Liver (tissue), 9 donors: ENCODE measurements around the gene NABP2. TPM values are rescaled to one million over a fixed set of nuclear protein-coding genes. Genes with fewer than 3 reads are reported as not detected.
"Not testable (repeated sequence)": the region's sequence is repeated elsewhere in the genome, so short reads cannot be mapped to it uniquely, and the experiment has no call there.

Experiments used
- DNase-seq: peaks from one replicate; pipeline ENCODE4 v3.0.0-alpha.2; 2017; ENCODE audit warnings: low spot score
- H3K27ac ChIP-seq, 2 donors: one replicate each; pipeline ENCODE4 v1.7.0; 2013; ENCODE audit warnings: inconsistent platforms in 2 of 2, low read length in 2 of 2, control low read depth in 1 of 2, low read depth in 1 of 2, mild to moderate bottlenecking in 1 of 2
- H3K27me3 ChIP-seq, 4 donors: one replicate each; pipeline versions ENCODE4 v1.6.1 to v1.7.0; 2013; ENCODE audit warnings: low read length in 3 of 4, inconsistent platforms in 1 of 4, mild to moderate bottlenecking in 1 of 4, moderate library complexity in 1 of 4; ENCODE audit not compliant: control insufficient read depth in 4 of 4, insufficient read depth in 4 of 4
- H3K36me3 ChIP-seq, 4 donors: one replicate each; pipeline versions ENCODE4 v1.6.1 to v1.7.0; 2013; ENCODE audit warnings: low read length in 3 of 4, mild to moderate bottlenecking in 3 of 4, low read depth in 1 of 4, moderate library complexity in 1 of 4; ENCODE audit not compliant: control insufficient read depth in 4 of 4, insufficient read depth in 3 of 4
- H3K4me1 ChIP-seq, 4 donors: one replicate each; pipeline versions ENCODE4 v1.6.1 to v1.7.0; 2013; ENCODE audit warnings: low read length in 3 of 4, mild to moderate bottlenecking in 3 of 4, moderate library complexity in 1 of 4; ENCODE audit not compliant: control insufficient read depth in 4 of 4, insufficient read depth in 4 of 4
- H3K4me3 ChIP-seq, 3 donors: one replicate each; pipeline versions ENCODE4 v1.6.1 to v1.7.0; 2013; ENCODE audit warnings: low read length in 3 of 3, control low read depth in 1 of 3, low read depth in 1 of 3, mild to moderate bottlenecking in 1 of 3
- H3K9ac ChIP-seq, 2 donors: one replicate each; pipeline ENCODE4 v1.7.0; 2013; ENCODE audit warnings: low read length in 2 of 2, mild to moderate bottlenecking in 2 of 2, moderate library complexity in 2 of 2, control low read depth in 1 of 2, low read depth in 1 of 2
- H3K9me3 ChIP-seq, 4 donors: one replicate each; pipeline versions ENCODE4 v1.6.1 to v1.7.0; 2013; ENCODE audit warnings: low read length in 3 of 4; ENCODE audit not compliant: control insufficient read depth in 4 of 4
- EGR1 ChIP-seq, 2 donors: IDR thresholded peaks; 2 replicates each; pipeline ENCODE4 v1.6.1; 2016 to 2018; ENCODE audit warnings: antibody characterized with exemption in 2 of 2, low read depth in 2 of 2
- FOXA1 ChIP-seq: IDR thresholded peaks from 2 replicates; pipeline ENCODE4 v1.6.1; 2016; ENCODE audit warnings: antibody characterized with exemption
- FOXA2 ChIP-seq: IDR thresholded peaks from 2 replicates; pipeline ENCODE4 v1.6.1; 2016; ENCODE audit warnings: antibody characterized with exemption
- GABPA ChIP-seq, 2 donors: IDR thresholded peaks in 1 of 2; conservative IDR thresholded peaks in 1 of 2; 2 replicates each; pipeline ENCODE4 v1.6.1; 2016; ENCODE audit warnings: antibody characterized with exemption in 2 of 2, mild to moderate bottlenecking in 1 of 2, moderate library complexity in 1 of 2
- HNF4A ChIP-seq, 2 donors: conservative IDR thresholded peaks; 2 replicates each; pipeline ENCODE4 v1.6.1; 2016; ENCODE audit warnings: antibody characterized with exemption in 2 of 2, mild to moderate bottlenecking in 2 of 2
- HNF4G ChIP-seq: IDR thresholded peaks from 2 replicates; pipeline ENCODE4 v1.6.1; 2016; ENCODE audit warnings: antibody characterized with exemption
- JUND ChIP-seq, 2 donors: IDR thresholded peaks; 2 replicates each; pipeline ENCODE4 v1.6.1; 2016; ENCODE audit warnings: antibody characterized with exemption in 2 of 2
- NR2F2 ChIP-seq: IDR thresholded peaks from 2 replicates; pipeline ENCODE4 v1.6.1; 2016; ENCODE audit warnings: antibody characterized with exemption
- RAD21 ChIP-seq, 2 donors: IDR thresholded peaks; 2 replicates each; pipeline ENCODE4 v1.6.1; 2016; ENCODE audit warnings: antibody characterized with exemption in 2 of 2, mild to moderate bottlenecking in 2 of 2
- RXRA ChIP-seq, 2 donors: IDR thresholded peaks; 2 replicates each; pipeline ENCODE4 v1.6.1; 2017 to 2018; ENCODE audit warnings: antibody characterized with exemption in 2 of 2, mild to moderate bottlenecking in 1 of 2
- SP1 ChIP-seq: IDR thresholded peaks from 2 replicates; pipeline ENCODE4 v1.6.1; 2018; ENCODE audit warnings: antibody characterized with exemption, mild to moderate bottlenecking
- TAF1 ChIP-seq: conservative IDR thresholded peaks from 2 replicates; pipeline ENCODE4 v1.6.1; 2016; ENCODE audit warnings: antibody characterized with exemption, mild to moderate bottlenecking
- YY1 ChIP-seq: IDR thresholded peaks from 2 replicates; pipeline ENCODE4 v1.6.1; 2016; ENCODE audit warnings: antibody characterized with exemption, mild to moderate bottlenecking
- whole genome bisulfite sequencing: extraction: QIAGEN DNeasy Blood & Tissue Kit; methylation state at CpG from one replicate; pipeline ENCODE4 v1.1.7; 2013; 5-methylcytosine and 5-hydroxymethylcytosine counted together
- polyA plus RNA-seq, 2 donors: library from polyadenylated mRNA; stranded (reverse) in 1 of 2; unstranded in 1 of 2; fragments of 200-250 nt in 1 of 2; fragments of >200 nt in 1 of 2; fragmentation: Nextera tagmentation in 1 of 2; extraction: Ambion mirVana in 1 of 2; gene quantifications; one replicate each; pipeline versions ENCODE4 v1.2.1 to v1.2.3, GENCODE V29; 2013 to 2015
- total RNA-seq, 2 donors: library from RNA; depleted of rRNA; stranded (reverse); fragments of >200 nt; gene quantifications; one replicate each; pipeline ENCODE4 v1.2.3, GENCODE V29; 2014
- TF ChIP-seq, protein P1 (sequence below): IDR thresholded peaks from 2 replicates; pipeline ENCODE4 v1.6.1; 2016; ENCODE audit warnings: antibody characterized with exemption
- TF ChIP-seq, protein P2 (sequence below): fragments of 150-350 bp; IDR thresholded peaks from 2 replicates; pipeline ENCODE4 v1.5.1; 2017; ENCODE audit warnings: improper control_type of control experiment, low read depth, low read length; ENCODE audit not compliant: missing input control
- TF ChIP-seq, protein P3 (sequence below): IDR thresholded peaks from 2 replicates; pipeline ENCODE4 v1.6.1; 2016; ENCODE audit warnings: antibody characterized with exemption
- TF ChIP-seq, protein P4 (sequence below): IDR thresholded peaks from 2 replicates; pipeline ENCODE4 v1.6.1; 2016; ENCODE audit warnings: antibody characterized with exemption
- TF ChIP-seq, protein P5 (sequence below): IDR thresholded peaks from 2 replicates; pipeline ENCODE4 v1.6.1; 2016; ENCODE audit warnings: antibody characterized with exemption, mild to moderate bottlenecking
- donor health status: healthy.
- donor health status: healthy.
- donor health status: healthy.
- donor health status: healthy.
- donor health status: healthy.

The NABP2 gene
- total and polyA plus RNA-seq, 4 donors, result 10.8 to 14.5 (median 12.6) TPM

- not testable (repeated sequence) for H3K27me3 ChIP-seq, H3K9me3 ChIP-seq, DNase-seq
- H3K9ac ChIP-seq, result peak overlapping the region; percentile 56 to 83
- peaks cover 0 to 11% (median 5%) of the 10 kb centered on the region in 4 donors for H3K36me3 ChIP-seq
- H3K4me3 ChIP-seq, result peak overlapping the region; percentile 79 to 91 (median 86)
- H3K4me1 ChIP-seq, result peaks cover 2 to 42% (median 27%) of the 10 kb centered on the region in 4 donors
- WGBS, result 44% methylated on average over 16 of the region's 16 CpGs
- TF ChIP-seq HNF4A (conservative IDR thresholded peaks at IDR 0.05), result peak; percentile 16 to 43
- H3K27ac ChIP-seq, result peak overlapping the region; percentile 93 to 97
Measured at GRCh38 chr12:56266068-56266692, 42.0 kb downstream of the NABP2 start.

GRCh38 chr12:56266693-56267442, 42.7 kb downstream of the NABP2 start, which contains the start of gene COQ10A:
TSS of gene COQ10A (plus strand) at chr12:56266942. CDS start at chr12:56267119, 177 bp downstream.
- WGBS, result under 1% methylated on average over 68 of the region's 68 CpGs
- peak within 1 kb of the TSS; percentile 79 to 91 (median 86) for H3K4me3 ChIP-seq
- H3K9ac ChIP-seq, result peak within 1 kb of the TSS; percentile 56 to 83
- peaks cover 0 to 11% (median 6%) of the 10 kb centered on the region in 4 donors for H3K36me3 ChIP-seq
- H3K4me1 ChIP-seq, result peaks cover 2 to 46% (median 32%) of the 10 kb centered on the region in 4 donors
- TF ChIP-seq FOXA1 (no peak), RAD21 (IDR thresholded peaks at IDR 0.05) (peak; percentile 49 to 65), HNF4A (conservative IDR thresholded peaks at IDR 0.05) (no peak), JUND (IDR thresholded peaks at IDR 0.05) (no peak), TAF1 (no peak), RXRA (IDR thresholded peaks at IDR 0.05) (peak; percentile 26 to 64), GABPA (IDR thresholded peaks at IDR 0.05 in 1 of 2, conservative IDR thresholded peaks at IDR 0.05 in 1 of 2) (peak in 1 of 2 donors; percentile 66), NR2F2 (no peak), FOXA2 (no peak), HNF4G (no peak), SP1 (peak; percentile 33), YY1 (peak; percentile 55), EGR1 (IDR thresholded peaks at IDR 0.05; ENCODE audit: low read depth in 2 of 2) (no peak)
- TF ChIP-seq, protein P1, sequence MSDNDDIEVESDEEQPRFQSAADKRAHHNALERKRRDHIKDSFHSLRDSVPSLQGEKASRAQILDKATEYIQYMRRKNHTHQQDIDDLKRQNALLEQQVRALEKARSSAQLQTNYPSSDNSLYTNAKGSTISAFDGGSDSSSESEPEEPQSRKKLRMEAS, result no peak
- TF ChIP-seq, protein P2, sequence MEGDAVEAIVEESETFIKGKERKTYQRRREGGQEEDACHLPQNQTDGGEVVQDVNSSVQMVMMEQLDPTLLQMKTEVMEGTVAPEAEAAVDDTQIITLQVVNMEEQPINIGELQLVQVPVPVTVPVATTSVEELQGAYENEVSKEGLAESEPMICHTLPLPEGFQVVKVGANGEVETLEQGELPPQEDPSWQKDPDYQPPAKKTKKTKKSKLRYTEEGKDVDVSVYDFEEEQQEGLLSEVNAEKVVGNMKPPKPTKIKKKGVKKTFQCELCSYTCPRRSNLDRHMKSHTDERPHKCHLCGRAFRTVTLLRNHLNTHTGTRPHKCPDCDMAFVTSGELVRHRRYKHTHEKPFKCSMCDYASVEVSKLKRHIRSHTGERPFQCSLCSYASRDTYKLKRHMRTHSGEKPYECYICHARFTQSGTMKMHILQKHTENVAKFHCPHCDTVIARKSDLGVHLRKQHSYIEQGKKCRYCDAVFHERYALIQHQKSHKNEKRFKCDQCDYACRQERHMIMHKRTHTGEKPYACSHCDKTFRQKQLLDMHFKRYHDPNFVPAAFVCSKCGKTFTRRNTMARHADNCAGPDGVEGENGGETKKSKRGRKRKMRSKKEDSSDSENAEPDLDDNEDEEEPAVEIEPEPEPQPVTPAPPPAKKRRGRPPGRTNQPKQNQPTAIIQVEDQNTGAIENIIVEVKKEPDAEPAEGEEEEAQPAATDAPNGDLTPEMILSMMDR, result peak; percentile 49
- TF ChIP-seq, protein P3, sequence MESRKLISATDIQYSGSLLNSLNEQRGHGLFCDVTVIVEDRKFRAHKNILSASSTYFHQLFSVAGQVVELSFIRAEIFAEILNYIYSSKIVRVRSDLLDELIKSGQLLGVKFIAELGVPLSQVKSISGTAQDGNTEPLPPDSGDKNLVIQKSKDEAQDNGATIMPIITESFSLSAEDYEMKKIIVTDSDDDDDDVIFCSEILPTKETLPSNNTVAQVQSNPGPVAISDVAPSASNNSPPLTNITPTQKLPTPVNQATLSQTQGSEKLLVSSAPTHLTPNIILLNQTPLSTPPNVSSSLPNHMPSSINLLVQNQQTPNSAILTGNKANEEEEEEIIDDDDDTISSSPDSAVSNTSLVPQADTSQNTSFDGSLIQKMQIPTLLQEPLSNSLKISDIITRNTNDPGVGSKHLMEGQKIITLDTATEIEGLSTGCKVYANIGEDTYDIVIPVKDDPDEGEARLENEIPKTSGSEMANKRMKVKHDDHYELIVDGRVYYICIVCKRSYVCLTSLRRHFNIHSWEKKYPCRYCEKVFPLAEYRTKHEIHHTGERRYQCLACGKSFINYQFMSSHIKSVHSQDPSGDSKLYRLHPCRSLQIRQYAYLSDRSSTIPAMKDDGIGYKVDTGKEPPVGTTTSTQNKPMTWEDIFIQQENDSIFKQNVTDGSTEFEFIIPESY, result no peak
- TF ChIP-seq, protein P4, sequence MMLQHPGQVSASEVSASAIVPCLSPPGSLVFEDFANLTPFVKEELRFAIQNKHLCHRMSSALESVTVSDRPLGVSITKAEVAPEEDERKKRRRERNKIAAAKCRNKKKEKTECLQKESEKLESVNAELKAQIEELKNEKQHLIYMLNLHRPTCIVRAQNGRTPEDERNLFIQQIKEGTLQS, result no peak
- TF ChIP-seq, protein P5, sequence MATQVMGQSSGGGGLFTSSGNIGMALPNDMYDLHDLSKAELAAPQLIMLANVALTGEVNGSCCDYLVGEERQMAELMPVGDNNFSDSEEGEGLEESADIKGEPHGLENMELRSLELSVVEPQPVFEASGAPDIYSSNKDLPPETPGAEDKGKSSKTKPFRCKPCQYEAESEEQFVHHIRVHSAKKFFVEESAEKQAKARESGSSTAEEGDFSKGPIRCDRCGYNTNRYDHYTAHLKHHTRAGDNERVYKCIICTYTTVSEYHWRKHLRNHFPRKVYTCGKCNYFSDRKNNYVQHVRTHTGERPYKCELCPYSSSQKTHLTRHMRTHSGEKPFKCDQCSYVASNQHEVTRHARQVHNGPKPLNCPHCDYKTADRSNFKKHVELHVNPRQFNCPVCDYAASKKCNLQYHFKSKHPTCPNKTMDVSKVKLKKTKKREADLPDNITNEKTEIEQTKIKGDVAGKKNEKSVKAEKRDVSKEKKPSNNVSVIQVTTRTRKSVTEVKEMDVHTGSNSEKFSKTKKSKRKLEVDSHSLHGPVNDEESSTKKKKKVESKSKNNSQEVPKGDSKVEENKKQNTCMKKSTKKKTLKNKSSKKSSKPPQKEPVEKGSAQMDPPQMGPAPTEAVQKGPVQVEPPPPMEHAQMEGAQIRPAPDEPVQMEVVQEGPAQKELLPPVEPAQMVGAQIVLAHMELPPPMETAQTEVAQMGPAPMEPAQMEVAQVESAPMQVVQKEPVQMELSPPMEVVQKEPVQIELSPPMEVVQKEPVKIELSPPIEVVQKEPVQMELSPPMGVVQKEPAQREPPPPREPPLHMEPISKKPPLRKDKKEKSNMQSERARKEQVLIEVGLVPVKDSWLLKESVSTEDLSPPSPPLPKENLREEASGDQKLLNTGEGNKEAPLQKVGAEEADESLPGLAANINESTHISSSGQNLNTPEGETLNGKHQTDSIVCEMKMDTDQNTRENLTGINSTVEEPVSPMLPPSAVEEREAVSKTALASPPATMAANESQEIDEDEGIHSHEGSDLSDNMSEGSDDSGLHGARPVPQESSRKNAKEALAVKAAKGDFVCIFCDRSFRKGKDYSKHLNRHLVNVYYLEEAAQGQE, result peak; percentile 56
- H3K9me3 ChIP-seq, result no peaks in the 10 kb centered on the region
- no peaks in the 10 kb centered on the region for H3K27me3 ChIP-seq
- peak; percentile 86 for DNase-seq
- peak within 1 kb of the TSS; percentile 93 to 97 for H3K27ac ChIP-seq
